ENCODE measurements around the gene PPIG.
A peak's percentile ranks its signal among the peaks of the same experiment; 100 is the strongest.
"Not testable (repeated sequence)": the region's sequence is repeated elsewhere in the genome, so short reads cannot be mapped to it uniquely, and the experiment has no call there.

Gene PPIG

DNA sequence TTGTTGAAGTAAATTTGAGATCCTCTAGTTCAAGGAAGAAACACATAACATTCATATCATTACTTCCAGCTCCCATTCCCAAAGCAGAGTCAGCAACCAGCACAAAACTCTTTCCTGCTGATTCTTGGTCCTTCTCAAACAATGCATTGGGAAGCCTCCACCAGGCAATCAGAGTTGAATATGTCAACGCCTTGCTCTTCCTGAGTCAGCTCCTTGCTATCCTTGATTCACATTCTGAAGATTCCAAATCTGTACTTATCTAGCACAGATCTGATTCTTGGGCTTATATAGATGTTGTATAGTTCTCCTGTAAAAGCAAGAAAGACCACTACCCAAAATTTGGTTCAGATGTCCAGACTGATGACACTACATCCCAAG is 80.4 kb downstream of the PPIG start:
- DNase-seq (ENCODE audit: low spot score): no peak

DNA sequence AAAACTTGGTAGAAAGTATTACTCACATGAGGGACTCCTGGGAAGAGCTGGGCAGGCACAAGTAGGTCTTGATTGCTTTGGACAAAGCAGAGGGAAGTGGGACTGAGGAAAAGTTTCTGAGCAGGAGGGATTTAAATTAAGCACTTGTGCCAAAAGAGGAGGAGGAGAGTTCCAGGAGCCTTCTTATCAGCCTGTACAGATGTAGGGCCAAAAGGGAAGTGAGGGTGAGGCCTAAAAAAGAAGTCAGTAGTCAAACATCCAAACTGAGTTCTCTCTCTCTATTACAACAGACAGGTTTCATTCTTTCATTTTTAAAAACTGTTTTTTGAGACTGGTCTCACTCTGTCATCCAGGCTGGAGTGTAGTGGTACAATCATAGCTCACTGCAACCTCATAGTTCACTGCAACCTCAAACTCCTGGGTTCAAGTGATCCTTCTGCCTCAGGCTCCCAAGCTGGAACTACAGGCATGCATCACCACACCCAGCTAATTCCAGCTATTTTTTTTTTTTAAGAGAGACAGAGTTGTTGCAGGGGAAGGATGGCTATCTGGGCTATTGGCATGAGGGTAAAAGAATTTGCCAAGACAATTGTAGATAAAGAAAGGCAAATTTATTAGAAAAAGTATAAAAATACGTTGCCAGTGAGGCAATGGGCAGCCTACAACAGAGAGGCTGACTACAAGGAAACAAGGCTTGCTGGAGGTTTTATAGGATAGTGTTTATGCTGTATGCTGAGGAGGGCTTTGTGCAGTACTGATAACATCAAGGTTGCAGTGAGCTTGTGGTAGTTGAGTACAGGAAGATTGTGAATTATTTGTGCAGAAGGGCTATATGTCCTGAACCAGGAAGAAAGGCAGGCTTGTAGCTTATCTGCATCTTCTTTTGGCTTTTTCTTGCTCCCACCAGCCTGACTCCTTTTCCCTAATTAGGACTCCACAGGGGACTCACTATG is 81.1 kb downstream of the PPIG start:
- no peak for DNase-seq (ENCODE audit: low spot score)

- DNase-seq (ENCODE audit: low spot score): no peak
Measured at GRCh38 chr2:169667583-169667982, 83.4 kb downstream of the PPIG start.

DNA sequence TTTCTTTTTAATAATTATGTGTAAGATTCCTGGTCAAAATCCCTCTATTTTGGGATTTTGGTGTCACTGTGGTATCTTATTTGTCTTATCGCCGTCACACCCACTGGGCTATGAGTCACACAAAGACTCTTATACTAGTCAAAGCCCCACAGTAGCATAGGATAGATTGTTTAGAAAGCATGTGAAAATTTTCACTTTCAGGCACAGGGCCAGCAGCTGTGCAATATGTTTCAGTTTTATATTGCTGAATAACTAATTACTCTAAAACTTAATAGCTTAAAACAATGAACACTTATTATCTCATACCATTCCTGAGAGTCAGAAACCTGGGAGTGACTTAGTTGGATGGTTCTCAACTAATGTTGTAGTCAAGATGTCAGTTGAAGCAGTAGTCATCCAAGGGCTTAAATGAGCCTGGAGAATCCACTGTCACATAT is 86.1 kb downstream of the PPIG start:
- DNase-seq (ENCODE audit: low spot score): peak; percentile 5

GRCh38 chr2:169670937-169671336 is 86.8 kb downstream of the PPIG start:
- DNase-seq (ENCODE audit: low spot score): no peak

- DNase-seq (ENCODE audit: low spot score): no peak
Measured at GRCh38 chr2:169672406-169672805, 88.3 kb downstream of the PPIG start.

- no peak for DNase-seq (ENCODE audit: low spot score)
Measured at GRCh38 chr2:169673106-169673505, 89.0 kb downstream of the PPIG start.

DNA sequence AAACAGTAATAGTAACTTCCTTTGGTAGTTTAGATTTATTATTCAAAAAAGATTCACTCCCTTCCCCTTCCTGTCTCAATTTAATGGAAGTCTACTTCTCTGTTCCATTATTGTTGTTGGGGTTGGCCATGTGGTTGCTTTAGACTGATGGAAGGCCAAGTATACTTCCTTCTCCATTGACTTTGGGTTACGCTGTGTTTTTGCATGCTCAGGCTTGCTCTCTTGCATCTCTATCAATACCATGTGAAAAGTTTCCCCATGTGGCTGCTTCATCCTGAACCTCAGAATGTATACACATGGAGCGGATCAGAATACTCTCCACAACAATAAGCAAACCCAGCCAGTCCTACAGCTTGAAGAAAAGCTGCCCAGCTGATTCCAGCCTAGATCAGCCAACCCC is 89.8 kb downstream of the PPIG start:
- no peak for DNase-seq (ENCODE audit: low spot score)

- no peak for DNase-seq (ENCODE audit: low spot score)
Measured at GRCh38 chr2:169676357-169676756, 92.2 kb downstream of the PPIG start.

DNA sequence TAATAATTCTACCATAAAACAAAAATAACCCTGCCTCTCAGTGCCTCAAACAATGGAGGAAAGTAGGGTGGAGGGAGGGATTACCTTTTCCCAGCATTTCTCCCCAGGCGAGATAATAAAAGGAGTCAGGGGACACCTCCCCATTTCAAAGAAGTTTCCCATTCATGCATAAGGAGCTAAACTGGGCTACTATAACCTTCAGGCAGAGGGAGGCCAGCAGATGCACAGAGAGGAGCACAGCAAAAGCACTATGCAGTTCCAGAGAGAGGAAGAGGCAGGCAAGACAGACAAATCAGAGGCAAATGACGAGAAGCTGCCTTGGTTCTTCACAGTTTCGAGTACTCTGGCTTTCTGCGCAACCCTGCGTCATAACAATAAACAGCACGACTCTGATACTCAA is 92.7 kb downstream of the PPIG start:
- no peak for DNase-seq (ENCODE audit: low spot score)

DNA sequence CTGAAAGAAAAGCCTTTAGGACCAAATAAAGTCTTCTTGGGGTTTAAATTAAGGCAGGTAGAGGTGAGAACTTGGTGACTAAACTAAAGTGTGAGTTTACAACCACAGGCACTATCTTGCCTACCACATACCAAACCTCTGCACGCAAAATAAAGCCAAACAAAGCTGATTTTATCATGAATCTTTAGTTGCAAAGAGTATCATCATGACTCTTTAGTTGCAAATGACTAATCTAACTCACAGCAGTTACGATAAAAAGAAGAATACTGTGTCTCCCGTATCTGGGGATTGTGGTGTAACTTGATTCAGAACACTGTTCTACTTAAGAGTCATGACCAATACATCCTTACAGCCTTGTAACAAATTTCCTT is 98.9 kb downstream of the PPIG start:
- DNase-seq (ENCODE audit: low spot score): no peak

- no peak for DNase-seq (ENCODE audit: low spot score)
Measured at GRCh38 chr2:169683425-169684134, 99.4 kb downstream of the PPIG start.

DNA sequence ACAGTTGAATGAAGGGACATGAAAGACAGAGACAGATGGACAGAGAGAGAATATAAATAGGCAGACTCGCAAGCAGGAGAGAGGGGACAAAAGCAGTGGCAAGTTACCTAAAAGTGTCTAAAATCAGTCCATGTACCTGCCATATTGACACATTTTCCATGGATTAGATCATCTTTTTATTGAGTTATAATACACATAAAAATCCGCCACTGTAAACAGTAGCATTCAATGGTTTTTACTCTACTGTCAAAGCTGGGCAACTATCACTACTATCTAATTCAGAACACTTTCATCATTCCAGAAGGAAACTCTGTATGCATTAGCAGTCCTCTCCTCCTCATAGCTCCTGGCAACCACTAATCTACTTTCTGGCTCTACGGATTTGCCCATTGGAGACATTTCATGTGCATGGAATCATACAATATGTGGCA is 100.0 kb downstream of the PPIG start:
- no peak for DNase-seq (ENCODE audit: low spot score)

- DNase-seq (ENCODE audit: low spot score): not testable (repeated sequence)
Measured at GRCh38 chr2:169684712-169685111, 100.6 kb downstream of the PPIG start.

DNA sequence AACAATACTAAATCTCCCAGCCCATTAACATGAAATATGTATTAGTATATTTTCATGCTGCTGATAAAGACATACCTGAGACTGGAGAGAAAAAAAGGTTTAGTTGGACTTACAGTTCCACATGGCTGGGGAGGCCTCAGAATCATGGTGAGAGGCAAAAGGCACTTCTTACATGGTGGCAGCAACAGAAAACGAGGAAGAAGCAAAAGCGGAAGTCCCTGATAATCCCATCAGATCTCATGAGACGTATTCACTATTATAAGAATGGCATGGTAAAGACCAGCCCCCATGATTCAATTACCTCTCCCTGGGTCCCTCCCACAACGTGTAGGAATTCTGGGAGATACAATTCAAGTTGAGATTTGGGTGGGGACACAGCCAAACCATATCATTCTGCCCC is 102.7 kb downstream of the PPIG start:
- DNase-seq (ENCODE audit: low spot score): not testable (repeated sequence)

DNA sequence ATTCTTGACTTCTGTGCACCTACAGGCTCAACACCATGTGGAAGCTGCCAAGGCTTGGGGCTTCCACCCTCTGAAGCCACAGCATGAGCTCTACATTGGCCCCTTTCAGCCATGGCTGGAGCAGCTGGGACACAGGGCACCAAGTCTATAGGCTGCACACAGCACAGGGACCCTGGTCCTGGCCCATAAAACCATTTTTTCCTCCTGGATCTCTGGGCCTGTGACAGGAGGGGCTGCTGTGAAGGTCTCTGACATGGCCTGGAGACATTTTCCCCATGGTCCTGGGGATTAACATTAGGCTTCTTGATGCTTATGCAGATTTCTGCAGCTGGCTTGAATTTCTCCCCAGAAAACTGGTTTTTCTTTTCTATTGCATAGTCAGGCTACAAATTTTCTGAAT is 103.8 kb downstream of the PPIG start:
- DNase-seq (ENCODE audit: low spot score): not testable (repeated sequence)

- no peak for DNase-seq (ENCODE audit: low spot score)
Measured at GRCh38 chr2:169690958-169691357, 106.8 kb downstream of the PPIG start.
